GM12873 (cell line): ENCODE data around the gene SDF4.

Experiments used
- CTCF ChIP-seq: IDR thresholded peaks from 2 replicates; pipeline ENCODE4 v1.5.1; 2012; ENCODE audit warnings: low read depth, mild to moderate bottlenecking, moderate library complexity, low read length, control low read depth; ENCODE audit not compliant: insufficient read depth; ENCODE audit errors: missing control alignments

Gene SDF4

GRCh38 chr1:1231400-1232207 is at the start of gene SDF4:
Gene SDF4, minus strand, starts transcription at chr1:1232001. Its CDS starts 3,229 bp downstream, at chr1:1228772.
- no peak for TF ChIP-seq CTCF

DNA sequence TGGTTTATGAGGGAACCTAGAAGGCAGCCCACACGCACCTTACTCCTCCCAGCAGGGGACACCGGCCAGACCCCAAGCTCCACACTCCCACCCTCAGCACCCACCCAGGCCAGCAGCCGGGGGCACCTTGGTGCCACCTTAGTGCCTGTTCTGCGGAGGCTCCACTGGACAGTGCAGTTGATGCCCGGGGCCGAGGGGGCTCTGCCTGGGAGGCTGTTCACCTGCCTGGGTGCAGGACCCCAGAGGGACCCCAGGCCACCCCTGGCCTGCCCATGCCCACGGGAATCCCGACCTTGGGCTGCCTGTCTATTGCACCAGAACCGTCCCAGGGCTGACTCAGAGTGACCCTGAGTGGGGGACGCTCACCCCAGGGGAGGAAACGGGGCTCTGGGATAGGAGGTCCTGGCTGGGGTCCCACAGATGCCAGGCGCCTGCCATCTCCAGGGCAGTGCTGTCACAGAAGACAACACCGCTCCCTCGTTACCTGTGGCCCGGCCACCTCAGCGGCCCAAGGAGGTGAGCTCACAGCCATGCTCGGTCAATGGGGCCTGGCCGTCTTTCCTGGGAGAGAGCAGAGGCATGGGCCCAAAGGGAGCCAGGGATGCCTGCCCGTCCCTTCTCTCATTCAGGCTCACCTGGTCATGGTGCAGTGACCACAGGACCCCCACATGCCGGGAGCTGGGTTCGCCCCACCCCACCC is 49.1 kb upstream of the SDF4 start:
- TF ChIP-seq CTCF = no peak

DNA sequence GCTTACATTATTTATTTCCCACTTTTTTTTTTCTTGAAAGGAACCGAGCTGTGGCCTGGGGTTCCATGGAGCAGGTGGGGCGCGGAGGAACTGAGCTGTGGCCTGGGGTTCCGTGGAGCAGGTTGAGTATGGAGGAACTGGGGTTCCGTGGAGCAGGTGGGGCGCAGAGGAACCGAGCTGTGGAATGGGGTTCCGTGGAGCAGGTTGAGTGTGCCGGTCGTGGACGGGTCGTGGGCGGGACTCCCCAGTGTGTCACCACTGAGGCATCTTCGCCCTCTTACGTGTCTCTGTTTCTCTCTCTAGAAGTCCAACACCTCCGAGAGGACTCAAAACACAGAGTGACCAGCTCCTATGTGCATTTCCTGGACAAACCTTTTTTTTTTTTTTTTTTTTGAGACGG is 47.2 kb upstream of the SDF4 start:
- TF ChIP-seq CTCF = no peak

GRCh38 chr1:1278620-1279019 is 46.8 kb upstream of the SDF4 start:
- no peak for TF ChIP-seq CTCF

- TF ChIP-seq CTCF = no peak
Measured at GRCh38 chr1:1275836-1276235, 44.0 kb upstream of the SDF4 start.

DNA sequence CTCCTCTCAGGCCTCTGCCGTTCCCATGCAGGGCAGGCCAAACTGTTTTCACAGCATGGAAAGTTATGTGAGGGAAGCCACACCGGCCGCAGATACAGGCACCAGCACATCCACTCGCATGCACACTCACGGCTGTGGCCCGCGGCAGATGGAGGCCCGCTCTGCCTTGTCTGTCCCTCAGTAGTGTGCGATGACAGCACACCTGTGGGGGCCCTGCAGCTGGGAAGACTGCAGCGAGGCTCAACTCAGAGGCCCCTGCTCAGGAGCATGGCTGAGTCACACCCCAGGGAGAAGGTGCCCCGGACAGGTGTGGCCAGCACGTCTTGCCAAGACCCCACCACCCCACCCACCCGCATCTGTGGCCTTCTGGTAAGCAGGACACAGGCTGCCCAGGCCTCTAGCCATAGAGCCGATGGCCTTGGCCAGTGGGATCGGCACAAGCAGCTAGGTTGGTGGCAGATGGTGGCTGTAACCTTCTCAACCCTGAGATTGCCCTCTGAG is 43.2 kb upstream of the SDF4 start:
- no peak for TF ChIP-seq CTCF

DNA sequence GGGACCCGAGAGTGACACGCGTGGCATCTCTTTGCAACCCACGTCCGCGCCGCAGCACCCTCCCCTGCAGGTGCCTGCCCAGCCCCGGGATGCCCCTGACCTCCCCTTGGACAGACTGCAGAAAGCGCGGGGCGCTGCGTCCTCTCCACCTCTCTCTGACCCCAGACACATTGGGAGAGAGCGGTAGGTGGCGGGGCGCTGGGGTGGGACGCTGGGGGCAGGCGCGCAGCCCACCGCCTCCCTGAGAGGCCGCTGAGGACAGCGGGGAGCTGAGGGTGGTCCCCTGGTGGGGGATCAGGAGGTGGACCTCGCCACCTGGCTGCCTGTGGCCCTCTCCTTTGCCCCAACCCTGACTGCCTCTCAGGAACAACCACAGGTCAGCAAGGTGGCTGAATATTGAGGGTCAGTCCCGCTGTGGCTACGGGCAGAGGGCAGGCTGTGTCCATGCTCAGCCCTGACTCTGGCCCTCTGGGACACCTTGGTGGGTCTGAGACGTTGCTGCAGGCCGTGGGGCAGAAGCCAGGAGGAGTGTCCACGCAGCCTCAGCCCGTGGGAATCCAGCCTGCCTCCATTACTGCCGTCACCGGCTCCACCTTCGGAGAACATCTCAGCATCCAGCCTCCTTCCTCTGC is 42.6 kb upstream of the SDF4 start:
- no peak for TF ChIP-seq CTCF
